Mesothelial cell of epicardium (in vitro differentiated cells): Measurements from ENCODE around the gene HSF4. TPM values are rescaled to one million over a fixed set of nuclear protein-coding genes. Genes with fewer than 3 reads are reported as not detected.

Source experiments
- DNase-seq, 2 experiments: peaks; one replicate each; pipeline ENCODE4 v3.0.0; 2021; ENCODE audit warnings: low spot score in 2 of 2; ENCODE audit not compliant: unreplicated experiment in 2 of 2
- H3K27ac Mint-ChIP-seq: 2 replicates; pipeline ENCODE4 v1.8.0; 2021; ENCODE audit warnings: mixed read lengths
- H3K27me3 Mint-ChIP-seq: 2 replicates; pipeline ENCODE4 v1.8.0; 2021; ENCODE audit warnings: low read depth, mixed read lengths
- H3K36me3 Mint-ChIP-seq: 2 replicates; pipeline ENCODE4 v1.8.0; 2021; ENCODE audit warnings: mixed read lengths
- H3K4me1 Mint-ChIP-seq: 2 replicates; pipeline ENCODE4 v1.8.0; 2021; ENCODE audit warnings: mixed read lengths
- H3K4me3 Mint-ChIP-seq: 2 replicates; pipeline ENCODE4 v1.8.0; 2021; ENCODE audit warnings: mild to moderate bottlenecking, moderate library complexity, mixed read lengths
- H3K9me3 Mint-ChIP-seq: 2 replicates; pipeline ENCODE4 v1.8.0; 2021; ENCODE audit warnings: mixed read lengths
- CTCF ChIP-seq: fragments of 200-600 bp; sonication (generic); IDR thresholded peaks from one replicate; pipeline ENCODE4 v1.5.0; 2021; ENCODE audit warnings: antibody characterized with exemption; ENCODE audit not compliant: unreplicated experiment
- total RNA-seq: library from RNA; stranded (reverse); gene quantifications from 3 replicates; pipeline ENCODE4 v1.2.1, GENCODE V29; 2021

Gene HSF4
- total RNA-seq, 1 donor from 2014 or later: 10.7 TPM

GRCh38 chr16:67147437-67148140 is 17.0 kb upstream of the HSF4 start:
- Mint-ChIP-seq H3K27ac (no peak overlapping the region), H3K4me3 (no peak overlapping the region), H3K9me3 (no peaks in the 10 kb centered on the region)

DNA sequence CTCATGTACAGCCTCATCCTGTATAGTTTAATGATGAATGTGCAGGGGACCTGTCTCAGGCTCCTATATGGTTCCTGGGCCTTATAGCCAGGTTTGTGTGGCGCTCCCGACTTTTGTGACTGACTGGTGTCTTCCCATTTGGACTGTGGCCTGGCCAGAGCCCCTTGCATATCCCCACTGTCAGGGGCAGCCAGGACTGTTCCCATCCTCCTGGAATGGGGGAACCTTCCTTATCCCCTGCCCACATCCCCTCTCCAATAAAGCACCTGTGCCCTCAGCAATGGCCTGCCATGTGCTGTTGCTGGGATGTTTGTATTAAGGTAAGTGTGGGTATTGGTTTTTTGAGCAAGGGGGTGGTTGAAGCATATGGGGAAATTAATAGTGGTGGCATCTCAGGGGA is 16.3 kb upstream of the HSF4 start:
- DNase-seq: no peak
- Mint-ChIP-seq H3K4me1 (peaks cover 5% of the 10 kb centered on the region), H3K36me3 (peaks cover 23% of the 10 kb centered on the region), H3K4me3 (no peak overlapping the region), H3K9me3 (no peaks in the 10 kb centered on the region), H3K27me3 (peaks cover 19% of the 10 kb centered on the region), H3K27ac (no peak overlapping the region)
- no peak for TF ChIP-seq CTCF

More at GRCh38 chr16:67147437-67148140, 17.0 kb upstream of the HSF4 start:
- Mint-ChIP-seq H3K4me1 (peaks cover 5% of the 10 kb centered on the region), H3K27me3 (peaks cover 13% of the 10 kb centered on the region), H3K36me3 (peaks cover 27% of the 10 kb centered on the region)
- no peak for TF ChIP-seq CTCF
- DNase-seq: no peak

- H3K27ac Mint-ChIP-seq: no peak overlapping the region
Measured at GRCh38 chr16:67148656-67149275, 15.8 kb upstream of the HSF4 start.

GRCh38 chr16:67149276-67150046 is 15.1 kb upstream of the HSF4 start:
- H3K9me3 Mint-ChIP-seq: no peaks in the 10 kb centered on the region
- TF ChIP-seq CTCF: peak; percentile 8
- peaks cover 5% of the 10 kb centered on the region for H3K4me1 Mint-ChIP-seq
- no peak overlapping the region for H3K27ac Mint-ChIP-seq
- peaks cover 30% of the 10 kb centered on the region for H3K27me3 Mint-ChIP-seq
- H3K36me3 Mint-ChIP-seq: peaks cover 18% of the 10 kb centered on the region
- peak overlapping the region; percentile 54 for H3K4me3 Mint-ChIP-seq
- DNase-seq: no peak

More at GRCh38 chr16:67148656-67149275, 15.8 kb upstream of the HSF4 start:
- Mint-ChIP-seq H3K4me3 (peak overlapping the region; percentile 54), H3K9me3 (no peaks in the 10 kb centered on the region), H3K36me3 (peaks cover 20% of the 10 kb centered on the region), H3K4me1 (peaks cover 5% of the 10 kb centered on the region), H3K27me3 (peaks cover 23% of the 10 kb centered on the region)
- no peak for DNase-seq
- TF ChIP-seq CTCF: no peak

DNA sequence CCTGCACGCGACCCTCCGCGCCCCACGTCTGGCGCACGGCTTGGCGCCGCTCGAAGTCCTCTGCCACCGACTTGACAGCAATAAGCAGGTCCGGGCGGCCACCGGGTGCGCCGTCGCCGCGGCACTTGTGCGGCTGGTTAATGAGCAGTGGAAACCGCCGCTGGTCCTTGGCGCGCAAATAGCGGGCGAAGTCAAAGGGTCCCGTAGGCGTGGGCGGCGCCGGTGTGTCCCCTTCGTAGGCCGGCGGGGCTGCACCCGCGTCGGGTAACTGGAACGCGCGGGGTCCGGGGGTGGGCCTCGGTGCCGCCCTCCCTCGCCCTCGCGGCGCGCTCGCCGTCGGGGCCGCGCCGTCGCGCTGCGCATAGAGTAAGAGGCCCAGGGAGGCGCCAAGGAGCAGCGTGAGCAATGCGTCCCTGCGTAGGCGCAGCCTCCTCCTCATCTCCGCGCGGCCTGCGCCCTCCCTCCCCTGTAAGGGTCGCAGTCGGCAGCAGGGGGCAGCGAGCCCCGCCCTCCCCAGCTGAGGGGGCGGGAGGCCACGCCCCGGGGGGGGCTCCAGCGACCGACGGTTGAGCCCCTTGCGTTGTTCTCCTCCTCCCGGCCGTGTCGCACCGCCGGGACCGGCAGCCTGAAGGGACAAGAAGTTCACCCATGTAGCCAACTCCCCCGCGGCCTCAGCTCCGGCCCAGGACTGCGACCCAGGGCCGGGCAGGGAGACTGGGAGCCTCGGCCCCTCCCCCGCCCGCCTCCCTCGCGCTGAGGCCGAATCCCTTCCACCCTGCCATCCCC is 14.3 kb upstream of the HSF4 start:
- Mint-ChIP-seq H3K9me3 (no peaks in the 10 kb centered on the region), H3K4me1 (peaks cover 7% of the 10 kb centered on the region), H3K4me3 (peak overlapping the region; percentile 77), H3K27ac (no peak overlapping the region), H3K27me3 (peaks cover 36% of the 10 kb centered on the region), H3K36me3 (peaks cover 11% of the 10 kb centered on the region)
- no peak for TF ChIP-seq CTCF
- DNase-seq: no peak
